ENCODE data around the gene ATP10B.

GRCh38 chr5:160627921-160628618, 223.9 kb downstream of the ATP10B start:
- TF ChIP-seq DPF2 (IDR thresholded peaks at IDR 0.05) (no peak), REST (IDR thresholded peaks at IDR 0.05; ENCODE audit: low read depth, low read length) (no peak), MTA2 (IDR thresholded peaks at IDR 0.05; ENCODE audit: low read depth) (no peak), MYC (IDR thresholded peaks at IDR 0.05; ENCODE audit: insufficient read depth, insufficient read length, insufficient replicate concordance, low read length, severe bottlenecking) (no peak), NRF1 (conservative IDR thresholded peaks at IDR 0.05; ENCODE audit: low read depth, low read length) (no peak), EZH2 (IDR thresholded peaks at IDR 0.05; ENCODE audit: borderline replicate concordance, control insufficient read depth, low read depth, low read length) (no peak), POLR2A (IDR thresholded peaks at IDR 0.05; ENCODE audit: low read depth, low read length) (no peak), MEF2A (IDR thresholded peaks at IDR 0.05; ENCODE audit: insufficient read depth, low read depth, low read length) (no peak), NFIC (IDR thresholded peaks at IDR 0.05; ENCODE audit: low read depth, low read length) (no peak)

Data from GM12878 (cell line).